GM12892 (cell line): Measurements from ENCODE around the gene WDR27.

Source experiments
- DNase-seq: peaks from one replicate; pipeline ENCODE4 v3.0.0; 2011; ENCODE audit not compliant: insufficient read length
- FAIRE-seq: peaks from 2 replicates; lab custom pipeline; 2011; peaks lifted over from hg19 to GRCh38; lab: Jason Lieb, UNC
- POLR2A ChIP-seq: IDR thresholded peaks from 2 replicates; pipeline ENCODE4 v1.6.1; 2011; ENCODE audit warnings: low read depth, low read length, control low read depth
- POLR2AphosphoS5 ChIP-seq: IDR thresholded peaks from 2 replicates; pipeline ENCODE4 v1.6.1; 2011; ENCODE audit warnings: low read depth, low read length, control low read depth
- TAF1 ChIP-seq: IDR thresholded peaks from 2 replicates; pipeline ENCODE4 v1.6.1; 2011; ENCODE audit warnings: low read depth, mild to moderate bottlenecking, control low read depth, low read length, borderline replicate concordance

The WDR27 gene

GRCh38 chr6:169675011-169675410 lies 26.8 kb downstream of the WDR27 start:
- TF ChIP-seq TAF1 (no peak), POLR2A (no peak), POLR2AphosphoS5 (no peak)
- FAIRE-seq, result no peak
- no peak for DNase-seq

GRCh38 chr6:169671563-169671962 lies 30.3 kb downstream of the WDR27 start:
- no peak for FAIRE-seq

GRCh38 chr6:169669889-169670288 lies 31.9 kb downstream of the WDR27 start:
- DNase-seq (no peak), FAIRE-seq (no peak)
- TF ChIP-seq POLR2AphosphoS5 (no peak), TAF1 (no peak), POLR2A (no peak)

More at GRCh38 chr6:169671563-169671962, 30.3 kb downstream of the WDR27 start:
- no peak for DNase-seq
- TF ChIP-seq POLR2A, result no peak
- no peak for TF ChIP-seq POLR2AphosphoS5
- no peak for TF ChIP-seq TAF1

GRCh38 chr6:169669147-169669546 lies 32.7 kb downstream of the WDR27 start:
- TF ChIP-seq POLR2A, result no peak
- no peak for TF ChIP-seq TAF1
- no peak for TF ChIP-seq POLR2AphosphoS5
- FAIRE-seq, result no peak
- no peak for DNase-seq

GRCh38 chr6:169668203-169668847 lies 33.5 kb downstream of the WDR27 start:
- FAIRE-seq, result no peak
- TF ChIP-seq TAF1 (no peak), POLR2A (no peak), POLR2AphosphoS5 (no peak)
- DNase-seq, result no peak

GRCh38 chr6:169667716-169668115 lies 34.1 kb downstream of the WDR27 start:
- no peak for TF ChIP-seq TAF1
- TF ChIP-seq POLR2AphosphoS5, result no peak
- TF ChIP-seq POLR2A, result no peak
- FAIRE-seq (no peak), DNase-seq (no peak)

GRCh38 chr6:169666441-169666840 lies 35.4 kb downstream of the WDR27 start:
- no peak for FAIRE-seq
- TF ChIP-seq POLR2AphosphoS5 (no peak), POLR2A (no peak), TAF1 (no peak)
- no peak for DNase-seq

GRCh38 chr6:169665289-169665688 lies 36.5 kb downstream of the WDR27 start:
- DNase-seq (no peak), FAIRE-seq (no peak)
- TF ChIP-seq POLR2A (no peak), POLR2AphosphoS5 (no peak), TAF1 (no peak)

- FAIRE-seq, result no peak
- TF ChIP-seq POLR2A, result no peak
- no peak for TF ChIP-seq POLR2AphosphoS5
- no peak for TF ChIP-seq TAF1
- no peak for DNase-seq
Measured at GRCh38 chr6:169664227-169664626, 37.6 kb downstream of the WDR27 start.

GRCh38 chr6:169663468-169663867 lies 38.4 kb downstream of the WDR27 start:
- no peak for DNase-seq
- FAIRE-seq, result no peak

GRCh38 chr6:169661391-169661756 lies 40.5 kb downstream of the WDR27 start:
- no peak for TF ChIP-seq POLR2A
- TF ChIP-seq TAF1, result no peak
- TF ChIP-seq POLR2AphosphoS5, result no peak
- FAIRE-seq (no peak), DNase-seq (no peak)

More at GRCh38 chr6:169663468-169663867, 38.4 kb downstream of the WDR27 start:
- TF ChIP-seq POLR2AphosphoS5 (no peak), POLR2A (no peak), TAF1 (no peak)

GRCh38 chr6:169660751-169661390 lies 41.0 kb downstream of the WDR27 start:
- no peak for FAIRE-seq
- TF ChIP-seq POLR2A, result no peak
- TF ChIP-seq TAF1, result no peak
- TF ChIP-seq POLR2AphosphoS5, result no peak
- no peak for DNase-seq
